Nephron (organoid): ENCODE results near the gene NOS1.
"Not testable (repeated sequence)": the region's sequence is repeated elsewhere in the genome, so short reads cannot be mapped to it uniquely, and the experiment has no call there.

Experiments used
- H3K27ac Mint-ChIP-seq, 3 experiments: 2 replicates each; pipeline ENCODE4 v1.8.0; 2020; ENCODE audit warnings: mixed read lengths in 3 of 3, mild to moderate bottlenecking in 2 of 3, moderate library complexity in 1 of 3
- H3K27me3 Mint-ChIP-seq: 2 replicates; pipeline ENCODE4 v1.8.0; 2021; ENCODE audit warnings: low read depth, mild to moderate bottlenecking, moderate library complexity, mixed read lengths
- H3K36me3 Mint-ChIP-seq: 2 replicates; pipeline ENCODE4 v1.8.0; 2020; ENCODE audit warnings: low read depth, mixed read lengths
- H3K4me1 Mint-ChIP-seq: 2 replicates; pipeline ENCODE4 v1.8.0; 2020; ENCODE audit warnings: mixed read lengths
- H3K4me3 Mint-ChIP-seq, 3 experiments: 2 replicates each; pipeline ENCODE4 v1.8.0; 2020; ENCODE audit warnings: mild to moderate bottlenecking in 3 of 3, mixed read lengths in 3 of 3, moderate library complexity in 2 of 3
- H3K9me3 Mint-ChIP-seq: 2 replicates; pipeline ENCODE4 v1.8.0; 2020; ENCODE audit warnings: mixed read lengths
- TF ChIP-seq, protein P1 (sequence below), 3 experiments: fragments of 200-600 bp; sonication (generic); IDR thresholded peaks; one replicate each; pipeline ENCODE4 v1.5.0; 2021; ENCODE audit warnings: antibody characterized with exemption in 3 of 3; ENCODE audit not compliant: unreplicated experiment in 3 of 3

NOS1 gene

DNA sequence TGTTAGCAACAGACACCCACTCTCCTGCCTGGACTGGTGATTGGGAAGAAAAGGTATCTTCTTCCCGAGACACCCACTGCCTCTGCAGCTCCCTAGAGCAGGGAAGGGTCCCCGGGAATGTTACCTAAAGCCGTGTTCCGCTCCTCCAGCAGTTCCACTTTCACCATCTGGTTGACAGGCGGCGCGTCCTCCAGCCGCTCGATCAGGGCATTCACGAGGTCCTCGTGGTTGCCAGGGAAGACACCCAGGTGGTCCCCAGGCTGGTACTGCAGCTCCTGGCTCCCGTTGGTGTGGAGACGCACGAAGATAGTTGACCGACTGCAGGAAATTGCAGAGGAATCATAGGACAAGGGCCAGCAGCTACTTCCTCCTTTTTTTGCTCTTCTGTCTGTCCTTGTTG, 127.0 kb downstream of the NOS1 start:
- peaks cover 23% of the 10 kb centered on the region for H3K27me3 Mint-ChIP-seq
- H3K36me3 Mint-ChIP-seq: no peaks in the 10 kb centered on the region
- H3K27ac Mint-ChIP-seq: no peak overlapping the region
- no peak overlapping the region for H3K4me3 Mint-ChIP-seq
- no peaks in the 10 kb centered on the region for H3K4me1 Mint-ChIP-seq
- H3K9me3 Mint-ChIP-seq: no peaks in the 10 kb centered on the region
- TF ChIP-seq, protein P1, sequence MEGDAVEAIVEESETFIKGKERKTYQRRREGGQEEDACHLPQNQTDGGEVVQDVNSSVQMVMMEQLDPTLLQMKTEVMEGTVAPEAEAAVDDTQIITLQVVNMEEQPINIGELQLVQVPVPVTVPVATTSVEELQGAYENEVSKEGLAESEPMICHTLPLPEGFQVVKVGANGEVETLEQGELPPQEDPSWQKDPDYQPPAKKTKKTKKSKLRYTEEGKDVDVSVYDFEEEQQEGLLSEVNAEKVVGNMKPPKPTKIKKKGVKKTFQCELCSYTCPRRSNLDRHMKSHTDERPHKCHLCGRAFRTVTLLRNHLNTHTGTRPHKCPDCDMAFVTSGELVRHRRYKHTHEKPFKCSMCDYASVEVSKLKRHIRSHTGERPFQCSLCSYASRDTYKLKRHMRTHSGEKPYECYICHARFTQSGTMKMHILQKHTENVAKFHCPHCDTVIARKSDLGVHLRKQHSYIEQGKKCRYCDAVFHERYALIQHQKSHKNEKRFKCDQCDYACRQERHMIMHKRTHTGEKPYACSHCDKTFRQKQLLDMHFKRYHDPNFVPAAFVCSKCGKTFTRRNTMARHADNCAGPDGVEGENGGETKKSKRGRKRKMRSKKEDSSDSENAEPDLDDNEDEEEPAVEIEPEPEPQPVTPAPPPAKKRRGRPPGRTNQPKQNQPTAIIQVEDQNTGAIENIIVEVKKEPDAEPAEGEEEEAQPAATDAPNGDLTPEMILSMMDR (IDR thresholded peaks at IDR 0.05; ENCODE audit: unreplicated experiment in 3 of 3): no peak

DNA sequence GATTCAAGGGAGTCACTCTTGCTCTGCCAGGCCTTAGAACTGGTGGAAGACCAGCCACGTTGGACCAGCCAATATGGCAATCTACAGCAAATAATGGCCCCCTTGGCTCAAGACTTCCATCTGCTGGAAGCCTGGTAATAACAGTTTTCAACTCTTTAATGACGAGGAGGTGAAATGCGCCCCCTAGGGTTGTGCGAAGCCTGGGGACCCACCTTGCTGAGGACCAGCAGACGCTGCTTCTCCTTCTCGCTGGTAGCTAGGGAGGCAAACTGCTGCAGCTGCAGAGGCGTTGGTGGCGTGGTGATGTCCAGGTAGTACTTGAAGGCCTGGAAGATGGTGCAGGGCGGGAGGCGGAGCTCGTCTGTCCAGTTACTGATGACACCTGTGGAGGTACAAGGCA, 129.7 kb downstream of the NOS1 start:
- no peaks in the 10 kb centered on the region for H3K4me1 Mint-ChIP-seq
- H3K4me3 Mint-ChIP-seq: no peak overlapping the region
- H3K27ac Mint-ChIP-seq: no peak overlapping the region

DNA sequence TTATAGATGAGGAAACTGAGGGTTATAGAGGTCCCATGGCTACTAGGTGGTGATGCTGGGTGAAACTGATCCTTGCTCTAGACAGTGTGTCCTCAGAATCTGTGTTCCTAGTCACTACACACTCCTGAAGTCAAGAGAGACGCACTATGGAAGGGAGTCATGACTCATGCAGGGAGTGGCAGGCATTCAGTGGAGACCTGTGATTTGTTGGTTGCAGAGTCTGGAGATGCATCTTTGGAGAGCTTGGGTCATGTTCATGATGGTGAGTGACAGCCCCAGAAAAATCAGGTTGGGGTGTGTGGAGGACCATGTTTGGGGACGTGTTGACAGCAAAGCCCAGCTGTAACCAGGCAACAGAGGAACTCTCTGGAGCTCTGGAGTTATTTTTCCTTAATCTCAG, 133.2 kb downstream of the NOS1 start:
- Mint-ChIP-seq H3K36me3 (no peaks in the 10 kb centered on the region), H3K4me3 (no peak overlapping the region)

More for the DNA sequence above, 129.7 kb downstream of the NOS1 start:
- H3K9me3 Mint-ChIP-seq: no peaks in the 10 kb centered on the region
- TF ChIP-seq, protein P1 (IDR thresholded peaks at IDR 0.05; ENCODE audit: unreplicated experiment in 3 of 3): no peak
- H3K27me3 Mint-ChIP-seq: peaks cover 35% of the 10 kb centered on the region
- no peaks in the 10 kb centered on the region for H3K36me3 Mint-ChIP-seq

DNA sequence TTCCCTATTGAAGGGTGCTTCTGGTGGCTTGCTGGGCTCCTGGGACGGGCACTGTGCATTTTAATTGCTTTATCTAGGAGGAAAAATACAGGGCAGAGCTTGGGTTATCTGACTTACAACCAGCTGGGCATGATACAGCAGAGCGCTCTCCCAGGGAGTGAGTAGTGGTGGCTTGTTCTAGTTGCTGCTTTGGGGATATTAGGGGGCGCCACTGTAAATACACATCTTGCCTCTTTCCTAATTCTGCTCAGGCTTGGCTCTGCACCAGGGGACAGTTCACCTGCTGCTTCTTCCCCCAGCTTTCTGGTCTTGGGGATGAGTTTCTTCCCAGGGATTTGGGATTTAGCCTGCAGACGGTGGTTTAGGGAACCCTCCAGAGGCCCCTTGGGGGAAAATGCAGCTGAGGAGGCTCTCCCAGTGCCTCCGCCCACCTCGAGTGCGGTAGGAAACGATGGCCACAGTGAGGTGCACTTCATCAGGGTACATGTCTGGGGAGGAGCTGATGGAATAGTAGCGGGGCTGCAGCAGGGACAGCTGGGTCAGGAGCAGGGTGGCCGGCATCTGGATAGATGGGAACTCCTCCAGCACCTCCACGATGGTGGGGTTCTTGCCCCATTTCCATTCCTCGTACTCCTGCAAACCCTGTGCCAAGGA, 134.3 kb downstream of the NOS1 start:
- Mint-ChIP-seq H3K4me1 (no peaks in the 10 kb centered on the region), H3K36me3 (no peaks in the 10 kb centered on the region), H3K4me3 (no peak overlapping the region), H3K27ac (no peak overlapping the region), H3K27me3 (peaks cover 29% of the 10 kb centered on the region), H3K9me3 (no peaks in the 10 kb centered on the region)
- TF ChIP-seq, protein P1 (IDR thresholded peaks at IDR 0.05; ENCODE audit: unreplicated experiment in 3 of 3): no peak

More for the DNA sequence above, 133.2 kb downstream of the NOS1 start:
- TF ChIP-seq, protein P1 (IDR thresholded peaks at IDR 0.05; ENCODE audit: unreplicated experiment in 3 of 3): no peak
- H3K27me3 Mint-ChIP-seq: peaks cover 21% of the 10 kb centered on the region
- no peaks in the 10 kb centered on the region for H3K9me3 Mint-ChIP-seq
- no peak overlapping the region for H3K27ac Mint-ChIP-seq
- H3K4me1 Mint-ChIP-seq: no peaks in the 10 kb centered on the region

DNA sequence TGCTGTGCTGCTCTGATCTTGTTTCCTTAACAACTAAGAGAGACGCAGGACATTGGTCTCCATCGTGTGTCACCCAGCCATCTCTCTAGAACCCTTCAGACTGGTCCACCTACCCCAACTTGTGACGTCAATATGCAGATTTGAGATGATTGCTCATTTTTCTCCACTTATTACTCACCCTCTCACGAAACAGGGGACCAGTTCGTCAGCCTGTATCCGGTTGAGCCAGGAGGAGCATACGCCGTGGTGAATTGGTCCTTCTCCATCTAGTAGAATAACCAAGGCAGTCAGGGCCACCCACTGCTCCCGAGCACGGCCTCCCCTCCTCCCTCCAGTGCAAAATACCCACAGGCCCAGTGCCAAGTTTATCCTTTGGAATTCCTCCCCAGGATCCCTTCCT, 134.9 kb downstream of the NOS1 start:
- H3K27ac Mint-ChIP-seq: no peak overlapping the region
- no peaks in the 10 kb centered on the region for H3K9me3 Mint-ChIP-seq
- no peaks in the 10 kb centered on the region for H3K4me1 Mint-ChIP-seq
- no peak overlapping the region for H3K4me3 Mint-ChIP-seq
- TF ChIP-seq, protein P1 (IDR thresholded peaks at IDR 0.05; ENCODE audit: unreplicated experiment in 3 of 3): no peak
- H3K36me3 Mint-ChIP-seq: no peaks in the 10 kb centered on the region
- H3K27me3 Mint-ChIP-seq: peaks cover 33% of the 10 kb centered on the region

DNA sequence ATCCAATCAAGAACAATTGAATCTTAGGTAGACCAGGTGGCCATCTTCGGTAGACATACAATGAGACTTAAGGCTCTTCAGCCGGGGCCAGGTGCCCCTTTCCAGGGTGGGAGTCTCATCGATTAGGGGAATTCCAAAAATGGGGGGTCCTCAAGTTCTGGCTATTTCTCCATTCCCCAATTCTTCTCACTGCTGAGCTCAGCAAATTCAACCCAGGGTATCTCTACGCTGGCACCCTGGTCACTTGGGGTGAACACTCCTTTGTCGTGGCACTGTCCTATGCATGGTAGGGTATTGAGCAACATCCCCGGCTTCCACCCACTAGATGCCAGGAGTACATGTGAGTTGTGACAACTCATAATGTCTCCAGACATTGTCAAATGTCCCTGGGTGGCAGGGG, 136.2 kb downstream of the NOS1 start:
- TF ChIP-seq, protein P1 (IDR thresholded peaks at IDR 0.05; ENCODE audit: unreplicated experiment in 3 of 3): no peak
- Mint-ChIP-seq H3K27me3 (peaks cover 40% of the 10 kb centered on the region), H3K36me3 (no peaks in the 10 kb centered on the region), H3K9me3 (no peaks in the 10 kb centered on the region), H3K4me1 (no peaks in the 10 kb centered on the region), H3K4me3 (no peak overlapping the region), H3K27ac (no peak overlapping the region)

DNA sequence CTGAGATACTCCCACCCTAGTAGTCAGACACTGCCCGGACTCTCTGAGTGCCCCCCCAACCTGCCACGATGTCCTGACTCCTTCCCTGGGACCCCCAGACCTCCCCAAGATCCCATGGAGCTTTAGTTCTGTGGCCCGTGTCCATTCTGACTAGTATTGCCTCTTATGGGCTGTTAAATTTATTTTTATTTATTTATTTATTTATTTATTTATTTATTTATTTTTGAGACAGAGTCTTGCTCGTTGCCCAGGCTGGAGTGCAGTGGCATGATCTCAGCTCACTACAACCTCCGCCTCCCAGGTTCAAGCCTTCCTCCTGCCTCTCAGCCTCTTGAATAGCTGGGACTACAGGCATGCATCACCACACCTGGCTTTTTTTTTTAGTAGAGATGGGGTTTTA, 140.5 kb downstream of the NOS1 start:
- H3K9me3 Mint-ChIP-seq, H3K27ac Mint-ChIP-seq, H3K36me3 Mint-ChIP-seq, H3K4me3 Mint-ChIP-seq, H3K4me1 Mint-ChIP-seq: not testable (repeated sequence)
- H3K27me3 Mint-ChIP-seq: peaks cover 60% of the 10 kb centered on the region
